Esophagus (tissue), 2 donors: ENCODE data around the gene SLC9A8. TPM values are rescaled to one million over a fixed set of nuclear protein-coding genes. Genes with fewer than 3 reads are reported as not detected.

Experiments used
- H3K27ac ChIP-seq, 2 donors: one replicate each; pipeline ENCODE4 v1.5.1; 2013; ENCODE audit warnings: low read depth in 2 of 2, mild to moderate bottlenecking in 2 of 2, inconsistent platforms in 1 of 2, low read length in 1 of 2, moderate library complexity in 1 of 2
- H3K27me3 ChIP-seq, 2 donors: one replicate each; pipeline ENCODE4 v1.6.1; 2013; ENCODE audit warnings: low read length in 2 of 2, control low read depth in 1 of 2, mild to moderate bottlenecking in 1 of 2; ENCODE audit not compliant: insufficient read depth in 2 of 2, control insufficient read depth in 1 of 2
- H3K36me3 ChIP-seq, 2 donors: one replicate each; pipeline ENCODE4 v1.6.1; 2013; ENCODE audit warnings: low read length in 1 of 2; ENCODE audit not compliant: control insufficient read depth in 2 of 2, insufficient read depth in 2 of 2
- H3K4me1 ChIP-seq, 2 donors: one replicate each; pipeline ENCODE4 v1.6.1; 2013; ENCODE audit warnings: low read length in 1 of 2; ENCODE audit not compliant: control insufficient read depth in 2 of 2, insufficient read depth in 2 of 2
- H3K4me3 ChIP-seq, 2 donors: one replicate each; pipeline ENCODE4 v1.5.1; 2013; ENCODE audit warnings: low read length in 2 of 2, mild to moderate bottlenecking in 2 of 2, low read depth in 1 of 2, moderate library complexity in 1 of 2
- H3K9me3 ChIP-seq, 2 donors: one replicate each; pipeline ENCODE4 v1.6.1; 2013; ENCODE audit warnings: mild to moderate bottlenecking in 2 of 2, low read depth in 1 of 2, low read length in 1 of 2, moderate library complexity in 1 of 2; ENCODE audit not compliant: control insufficient read depth in 2 of 2, insufficient read depth in 1 of 2
- WGBS, 2 donors: extraction: QIAGEN DNeasy Blood & Tissue Kit; methylation state at CpG; one replicate each; pipeline ENCODE4 v1.1.7; 2013; 5-methylcytosine and 5-hydroxymethylcytosine counted together
- polyA plus RNA-seq, 2 donors: library from polyadenylated mRNA; stranded (reverse); fragments of 200-250 nt; gene quantifications; one replicate each; pipeline ENCODE4 v1.2.3, GENCODE V29; 2013
- donor health status: healthy with polysubstance abuse.
- donor health status: Bipolar disorder and iron deficiency.

The SLC9A8 gene
- polyA plus RNA-seq, 2 donors = 11.5 to 16.6 TPM

GRCh38 chr20:49786196-49786595 lies 26.4 kb upstream of the SLC9A8 start:
- Histone ChIP-seq H3K9me3 (no peaks in the 10 kb centered on the region), H3K4me3 (no peak overlapping the region), H3K27ac (no peak overlapping the region), H3K27me3 (no peaks in the 10 kb centered on the region), H3K36me3 (no peaks in the 10 kb centered on the region), H3K4me1 (peaks cover 0 to 2% of the 10 kb centered on the region in 2 donors)
- 55 to 71% methylated on average over 8 to 11 of the region's 11 CpGs for WGBS, 2 donors

DNA sequence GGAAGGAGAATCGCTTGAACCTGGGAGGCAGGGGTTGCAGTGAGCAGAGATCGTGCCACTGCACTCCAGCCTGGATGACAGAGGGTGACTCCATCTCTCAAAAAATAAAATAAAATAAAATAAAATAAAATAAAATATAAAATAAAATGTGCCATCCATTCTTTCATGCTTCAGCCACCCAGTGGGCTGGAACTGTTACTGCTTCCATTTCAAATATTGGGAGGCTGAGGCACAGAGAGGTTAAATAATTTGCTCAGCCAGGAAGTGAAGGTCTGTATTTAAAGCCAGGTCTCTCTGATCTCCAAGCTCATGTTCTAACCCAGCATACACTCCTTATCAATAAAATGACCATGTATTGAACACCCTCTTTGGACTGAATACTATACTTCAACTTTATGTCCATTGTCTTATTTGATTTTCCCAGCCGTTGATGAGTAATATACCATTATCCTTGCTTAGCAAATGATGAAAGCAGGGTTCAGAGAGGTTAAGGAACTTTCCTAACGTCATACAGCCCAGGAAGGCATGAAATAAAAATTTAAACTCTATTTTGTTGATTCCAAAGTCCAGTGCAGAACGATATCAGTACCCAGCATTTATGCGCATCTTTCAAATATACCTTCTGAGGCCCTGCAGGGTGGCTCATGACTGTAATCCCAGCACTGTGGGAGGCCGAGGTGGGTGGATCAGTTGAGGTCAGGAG lies 25.8 kb upstream of the SLC9A8 start:
- Histone ChIP-seq H3K4me1 (peaks cover 0 to 2% of the 10 kb centered on the region in 2 donors), H3K36me3 (no peaks in the 10 kb centered on the region), H3K9me3 (no peaks in the 10 kb centered on the region), H3K27ac (peak overlapping the region in 1 of 2 donors; percentile 52), H3K27me3 (no peaks in the 10 kb centered on the region), H3K4me3 (no peak overlapping the region)
- WGBS, 2 donors = 75 to 81% methylated on average over 7 of the region's 7 CpGs

- Histone ChIP-seq H3K4me1 (peaks cover 0 to 2% of the 10 kb centered on the region in 2 donors), H3K27ac (peak overlapping the region in 1 of 2 donors; percentile 9), H3K9me3 (no peaks in the 10 kb centered on the region), H3K27me3 (no peaks in the 10 kb centered on the region), H3K36me3 (no peaks in the 10 kb centered on the region), H3K4me3 (no peak overlapping the region)
- 82 to 89% methylated on average over 9 of the region's 9 CpGs for WGBS, 2 donors
These were observed 25.0 kb upstream of the SLC9A8 start for GRCh38 chr20:49787371-49788357.

DNA sequence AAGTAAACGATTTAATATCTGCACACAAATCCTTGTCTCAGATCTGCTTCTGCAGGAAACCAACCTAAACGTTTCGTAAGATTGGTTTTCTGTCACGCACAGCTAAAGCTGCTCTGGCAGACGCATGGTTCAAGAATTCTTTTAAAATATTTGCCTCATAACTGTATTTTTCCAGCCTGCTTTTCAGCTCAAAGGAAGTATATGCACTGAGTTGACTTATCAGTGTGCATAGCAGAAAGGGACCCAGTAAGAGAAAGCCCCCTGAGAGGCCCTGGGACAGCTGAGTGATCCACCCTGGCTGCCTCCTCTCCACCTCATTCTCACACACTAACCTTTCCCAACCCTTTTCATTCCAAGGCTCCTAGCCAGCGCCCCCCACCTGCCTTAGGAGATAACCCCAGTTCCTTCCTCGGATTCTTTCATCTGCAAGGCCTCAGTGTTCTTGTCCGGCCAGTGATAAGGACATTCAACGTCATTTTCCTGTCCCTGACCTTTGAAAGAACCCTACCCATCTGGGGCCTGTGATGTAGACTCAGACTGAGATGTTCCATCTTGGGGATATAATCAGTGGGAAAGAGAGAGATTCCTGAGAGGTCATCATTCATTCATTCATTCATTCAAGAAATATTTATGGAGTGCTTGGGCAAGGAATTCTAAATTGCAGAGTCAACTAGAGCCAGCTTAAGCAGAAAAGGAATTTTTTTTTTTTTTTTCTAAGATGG lies 22.4 kb upstream of the SLC9A8 start:
- Histone ChIP-seq H3K27me3 (no peaks in the 10 kb centered on the region), H3K36me3 (no peaks in the 10 kb centered on the region), H3K4me1 (peaks cover 0 to 2% of the 10 kb centered on the region in 2 donors), H3K4me3 (no peak overlapping the region), H3K9me3 (no peaks in the 10 kb centered on the region), H3K27ac (peak overlapping the region; percentile 48 to 82)
- 45 to 48% methylated on average over 9 of the region's 9 CpGs for WGBS, 2 donors

GRCh38 chr20:49791165-49791564 lies 21.5 kb upstream of the SLC9A8 start:
- no peak overlapping the region for H3K4me3 ChIP-seq
- 44 to 49% methylated on average over 2 of the region's 2 CpGs for WGBS, 2 donors
- H3K36me3 ChIP-seq = no peaks in the 10 kb centered on the region
- peak overlapping the region in 1 of 2 donors; percentile 28 for H3K27ac ChIP-seq
- no peaks in the 10 kb centered on the region for H3K9me3 ChIP-seq
- H3K27me3 ChIP-seq = no peaks in the 10 kb centered on the region
- no peaks in the 10 kb centered on the region for H3K4me1 ChIP-seq

GRCh38 chr20:49792006-49792405 lies 20.6 kb upstream of the SLC9A8 start:
- 94 to 100% methylated on average over 1 of the region's 1 CpG for WGBS, 2 donors
- no peaks in the 10 kb centered on the region for H3K4me1 ChIP-seq
- no peak overlapping the region for H3K27ac ChIP-seq
- H3K36me3 ChIP-seq = no peaks in the 10 kb centered on the region
- H3K9me3 ChIP-seq = no peaks in the 10 kb centered on the region
- H3K4me3 ChIP-seq = no peak overlapping the region
- no peaks in the 10 kb centered on the region for H3K27me3 ChIP-seq

- Histone ChIP-seq H3K4me3 (no peak overlapping the region), H3K36me3 (no peaks in the 10 kb centered on the region), H3K9me3 (no peaks in the 10 kb centered on the region), H3K4me1 (no peaks in the 10 kb centered on the region), H3K27ac (no peak overlapping the region), H3K27me3 (no peaks in the 10 kb centered on the region)
- WGBS, 2 donors = 88 to 91% methylated on average over 3 of the region's 3 CpGs
These were observed 20.0 kb upstream of the SLC9A8 start for GRCh38 chr20:49792611-49793010.

DNA sequence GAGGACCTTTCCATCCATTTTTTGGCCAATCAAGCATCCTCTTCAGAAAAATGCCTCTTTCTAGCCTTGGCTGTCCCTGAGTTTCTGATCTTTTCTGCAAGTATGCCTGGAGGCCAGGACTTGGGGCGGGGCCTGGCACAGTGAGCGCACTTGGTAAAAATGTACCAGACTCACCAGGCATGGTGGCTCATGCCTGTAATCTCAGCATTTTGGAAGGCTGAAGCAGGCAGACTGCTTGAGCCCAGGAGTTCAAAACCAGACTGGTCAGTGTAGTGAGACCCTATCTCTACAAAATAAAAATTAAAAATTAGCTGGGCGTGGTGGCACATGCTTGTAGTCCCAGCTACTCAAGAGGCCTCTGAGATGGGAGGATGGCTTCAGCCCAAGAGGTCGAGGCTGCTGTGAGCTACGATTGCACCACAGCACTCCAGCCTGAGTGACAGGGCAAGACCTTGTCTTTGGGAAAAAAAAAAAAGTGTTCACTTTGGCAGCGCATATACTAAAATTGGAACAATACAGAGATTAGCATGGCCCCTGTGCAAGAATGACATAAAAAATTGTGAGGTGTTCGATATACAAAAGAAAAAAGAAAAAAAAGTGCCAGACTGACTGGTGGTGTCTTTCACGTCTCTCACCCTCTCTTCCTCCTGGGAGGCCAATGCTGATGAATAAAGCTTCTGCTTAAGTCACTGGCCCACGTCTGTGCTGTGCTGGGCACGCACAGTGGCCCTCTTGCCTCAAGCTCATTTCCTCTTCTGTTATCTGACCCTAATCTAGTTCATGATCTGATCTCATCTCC lies 18.1 kb upstream of the SLC9A8 start:
- H3K9me3 ChIP-seq = no peaks in the 10 kb centered on the region
- H3K36me3 ChIP-seq = no peaks in the 10 kb centered on the region
- H3K27ac ChIP-seq = peak overlapping the region; percentile 57 to 81
- H3K4me1 ChIP-seq = no peaks in the 10 kb centered on the region
- no peaks in the 10 kb centered on the region for H3K27me3 ChIP-seq
- WGBS, 2 donors = 66% methylated on average over 10 of the region's 10 CpGs
- no peak overlapping the region for H3K4me3 ChIP-seq

GRCh38 chr20:49795135-49795424 lies 17.5 kb upstream of the SLC9A8 start:
- no peaks in the 10 kb centered on the region for H3K27me3 ChIP-seq
- no peak overlapping the region for H3K27ac ChIP-seq
- 67 to 81% methylated on average over 2 of the region's 2 CpGs for WGBS, 2 donors
- H3K4me3 ChIP-seq = no peak overlapping the region
- no peaks in the 10 kb centered on the region for H3K9me3 ChIP-seq
- no peaks in the 10 kb centered on the region for H3K4me1 ChIP-seq
- no peaks in the 10 kb centered on the region for H3K36me3 ChIP-seq
